ENCODE results near the gene KLC1. TPM values are rescaled to one million over a fixed set of nuclear protein-coding genes. Genes with fewer than 3 reads are reported as not detected.

Gene KLC1
- total and polyA plus RNA-seq, 10 of the 15 experiments (the other 5 are each of a cell fraction or from before 2014, with no cell fraction given): 5.5 to 137 (median 76.1) TPM

- TF ChIP-seq ZBTB40 (IDR thresholded peaks at IDR 0.05; ENCODE audit: borderline replicate concordance) (no peak), NFYB (IDR thresholded peaks at IDR 0.05; ENCODE audit: insufficient read depth, low read depth, low read length) (no peak), IRF5 (IDR thresholded peaks at IDR 0.05; ENCODE audit: borderline replicate concordance) (no peak), BMI1 (IDR thresholded peaks at IDR 0.05; ENCODE audit: borderline replicate concordance) (no peak), STAT3 (IDR thresholded peaks at IDR 0.05; ENCODE audit: low read depth, low read length) (no peak), ATF7 (IDR thresholded peaks at IDR 0.05; ENCODE audit: low read depth) (no peak)
- TF ChIP-seq, protein P1, sequence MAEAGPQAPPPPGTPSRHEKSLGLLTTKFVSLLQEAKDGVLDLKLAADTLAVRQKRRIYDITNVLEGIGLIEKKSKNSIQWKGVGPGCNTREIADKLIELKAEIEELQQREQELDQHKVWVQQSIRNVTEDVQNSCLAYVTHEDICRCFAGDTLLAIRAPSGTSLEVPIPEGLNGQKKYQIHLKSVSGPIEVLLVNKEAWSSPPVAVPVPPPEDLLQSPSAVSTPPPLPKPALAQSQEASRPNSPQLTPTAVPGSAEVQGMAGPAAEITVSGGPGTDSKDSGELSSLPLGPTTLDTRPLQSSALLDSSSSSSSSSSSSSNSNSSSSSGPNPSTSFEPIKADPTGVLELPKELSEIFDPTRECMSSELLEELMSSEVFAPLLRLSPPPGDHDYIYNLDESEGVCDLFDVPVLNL (IDR thresholded peaks at IDR 0.05; ENCODE audit: low read depth, low read length): no peak
- TF ChIP-seq, protein P2, sequence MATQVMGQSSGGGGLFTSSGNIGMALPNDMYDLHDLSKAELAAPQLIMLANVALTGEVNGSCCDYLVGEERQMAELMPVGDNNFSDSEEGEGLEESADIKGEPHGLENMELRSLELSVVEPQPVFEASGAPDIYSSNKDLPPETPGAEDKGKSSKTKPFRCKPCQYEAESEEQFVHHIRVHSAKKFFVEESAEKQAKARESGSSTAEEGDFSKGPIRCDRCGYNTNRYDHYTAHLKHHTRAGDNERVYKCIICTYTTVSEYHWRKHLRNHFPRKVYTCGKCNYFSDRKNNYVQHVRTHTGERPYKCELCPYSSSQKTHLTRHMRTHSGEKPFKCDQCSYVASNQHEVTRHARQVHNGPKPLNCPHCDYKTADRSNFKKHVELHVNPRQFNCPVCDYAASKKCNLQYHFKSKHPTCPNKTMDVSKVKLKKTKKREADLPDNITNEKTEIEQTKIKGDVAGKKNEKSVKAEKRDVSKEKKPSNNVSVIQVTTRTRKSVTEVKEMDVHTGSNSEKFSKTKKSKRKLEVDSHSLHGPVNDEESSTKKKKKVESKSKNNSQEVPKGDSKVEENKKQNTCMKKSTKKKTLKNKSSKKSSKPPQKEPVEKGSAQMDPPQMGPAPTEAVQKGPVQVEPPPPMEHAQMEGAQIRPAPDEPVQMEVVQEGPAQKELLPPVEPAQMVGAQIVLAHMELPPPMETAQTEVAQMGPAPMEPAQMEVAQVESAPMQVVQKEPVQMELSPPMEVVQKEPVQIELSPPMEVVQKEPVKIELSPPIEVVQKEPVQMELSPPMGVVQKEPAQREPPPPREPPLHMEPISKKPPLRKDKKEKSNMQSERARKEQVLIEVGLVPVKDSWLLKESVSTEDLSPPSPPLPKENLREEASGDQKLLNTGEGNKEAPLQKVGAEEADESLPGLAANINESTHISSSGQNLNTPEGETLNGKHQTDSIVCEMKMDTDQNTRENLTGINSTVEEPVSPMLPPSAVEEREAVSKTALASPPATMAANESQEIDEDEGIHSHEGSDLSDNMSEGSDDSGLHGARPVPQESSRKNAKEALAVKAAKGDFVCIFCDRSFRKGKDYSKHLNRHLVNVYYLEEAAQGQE (IDR thresholded peaks at IDR 0.05; ENCODE audit: low read depth, low read length): no peak
Observed at GRCh38 chr14:103731481-103731880, 102.5 kb downstream of the KLC1 start (continued).

Data from GM12878 (cell line).